Peyer's patch (tissue), 4 donors: ENCODE results near the gene RBM19.

ENCODE experiments used
- CTCF ChIP-seq, 6 experiments: fragments of 450-650 bp in 4 of 6; fragments of 200-600 bp in 2 of 6; sonication (generic) in 1 of 6; IDR thresholded peaks; one replicate each; pipeline ENCODE4 v1.5.1; 2017 to 2019; ENCODE audit warnings: antibody characterized with exemption in 6 of 6, mild to moderate bottlenecking in 3 of 6, moderate library complexity in 1 of 6
- POLR2A ChIP-seq, 2 donors: fragments of 450-650 bp; IDR thresholded peaks; one replicate each; pipeline ENCODE4 v1.5.1; 2017; ENCODE audit warnings: antibody characterized with exemption in 2 of 2, mild to moderate bottlenecking in 2 of 2, moderate library complexity in 2 of 2

GRCh38 chr12:113833422-113833821, 132.7 kb downstream of the RBM19 start:
- TF ChIP-seq POLR2A (IDR thresholded peaks at IDR 0.05) = no peak
- no peak for TF ChIP-seq CTCF (IDR thresholded peaks at IDR 0.05)
